ENCODE measurements around the gene SHB.

SHB gene

GRCh38 chr9:37990404-37991015, 78.5 kb downstream of the SHB start:
- no peaks in the 10 kb centered on the region for H3K9me2 ChIP-seq (replicated peaks; ENCODE audit: insufficient read depth, low read length)
- H3K9ac ChIP-seq (ENCODE audit: low read length) = no peak overlapping the region
- no peaks in the 10 kb centered on the region for H4K20me1 ChIP-seq (ENCODE audit: low read depth, low read length)
- H2AFZ ChIP-seq (ENCODE audit: low read depth, low read length, severe bottlenecking) = no peak overlapping the region
- H3K27me3 ChIP-seq (ENCODE audit: low read length) = no peaks in the 10 kb centered on the region
- no peaks in the 10 kb centered on the region for H3K9me3 ChIP-seq (ENCODE audit: insufficient read depth, low read length)
- TF ChIP-seq EZH2phosphoT487 (conservative IDR thresholded peaks at IDR 0.05; ENCODE audit: low read length) = no peak
- no peaks in the 10 kb centered on the region for H3K79me2 ChIP-seq (ENCODE audit: insufficient read depth, low read length)
- no peaks in the 10 kb centered on the region for H3F3A ChIP-seq (ENCODE audit: insufficient read depth)
- H3K36me3 ChIP-seq (ENCODE audit: low read length) = no peaks in the 10 kb centered on the region
- no peak overlapping the region for H3K4me2 ChIP-seq (ENCODE audit: low read depth, low read length, poor library complexity, severe bottlenecking)
- no peak overlapping the region for H3K4me3 ChIP-seq (ENCODE audit: insufficient read depth, low read length, poor library complexity, severe bottlenecking)
- H3K27ac ChIP-seq (ENCODE audit: low read depth, low read length) = no peak overlapping the region

GRCh38 chr9:37989701-37990100, 79.3 kb downstream of the SHB start:
- no peak overlapping the region for H3K4me2 ChIP-seq (ENCODE audit: low read depth, low read length, poor library complexity, severe bottlenecking)
- no peaks in the 10 kb centered on the region for H3K36me3 ChIP-seq (ENCODE audit: low read length)
- no peaks in the 10 kb centered on the region for H3K27me3 ChIP-seq (ENCODE audit: low read length)
- no peaks in the 10 kb centered on the region for H3K79me2 ChIP-seq (ENCODE audit: insufficient read depth, low read length)
- TF ChIP-seq CTCF (IDR thresholded peaks at IDR 0.05; ENCODE audit: insufficient read depth, low read length, poor library complexity, severe bottlenecking) (no peak), EZH2phosphoT487 (conservative IDR thresholded peaks at IDR 0.05; ENCODE audit: low read length) (no peak)
- no peaks in the 10 kb centered on the region for H3K9me2 ChIP-seq (replicated peaks; ENCODE audit: insufficient read depth, low read length)
- H3K9me3 ChIP-seq (ENCODE audit: insufficient read depth, low read length) = no peaks in the 10 kb centered on the region
- H3K4me3 ChIP-seq (ENCODE audit: insufficient read depth, low read length, poor library complexity, severe bottlenecking) = no peak overlapping the region
- no peak overlapping the region for H3K27ac ChIP-seq (ENCODE audit: low read depth, low read length)
- H4K20me1 ChIP-seq (ENCODE audit: low read depth, low read length) = no peaks in the 10 kb centered on the region
- no peaks in the 10 kb centered on the region for H3F3A ChIP-seq (ENCODE audit: insufficient read depth)
- no peak overlapping the region for H2AFZ ChIP-seq (ENCODE audit: low read depth, low read length, severe bottlenecking)
- H3K9ac ChIP-seq (ENCODE audit: low read length) = no peak overlapping the region

- H3K4me3 ChIP-seq (ENCODE audit: insufficient read depth, low read length, poor library complexity, severe bottlenecking) = no peak overlapping the region
- no peak overlapping the region for H3K9ac ChIP-seq (ENCODE audit: low read length)
- no peak overlapping the region for H2AFZ ChIP-seq (ENCODE audit: low read depth, low read length, severe bottlenecking)
- H3K4me2 ChIP-seq (ENCODE audit: low read depth, low read length, poor library complexity, severe bottlenecking) = no peak overlapping the region
- H3K36me3 ChIP-seq (ENCODE audit: low read length) = no peaks in the 10 kb centered on the region
- H4K20me1 ChIP-seq (ENCODE audit: low read depth, low read length) = no peaks in the 10 kb centered on the region
- H3K27me3 ChIP-seq (ENCODE audit: low read length) = no peaks in the 10 kb centered on the region
- no peaks in the 10 kb centered on the region for H3K79me2 ChIP-seq (ENCODE audit: insufficient read depth, low read length)
- no peaks in the 10 kb centered on the region for H3F3A ChIP-seq (ENCODE audit: insufficient read depth)
- no peaks in the 10 kb centered on the region for H3K9me2 ChIP-seq (replicated peaks; ENCODE audit: insufficient read depth, low read length)
- no peak for TF ChIP-seq CTCF (IDR thresholded peaks at IDR 0.05; ENCODE audit: insufficient read depth, low read length, poor library complexity, severe bottlenecking)
- no peak for TF ChIP-seq EZH2phosphoT487 (conservative IDR thresholded peaks at IDR 0.05; ENCODE audit: low read length)
- H3K9me3 ChIP-seq (ENCODE audit: insufficient read depth, low read length) = no peaks in the 10 kb centered on the region
- no peak overlapping the region for H3K27ac ChIP-seq (ENCODE audit: low read depth, low read length)
These were observed 80.4 kb downstream of the SHB start for GRCh38 chr9:37988602-37989001.

- no peaks in the 10 kb centered on the region for H3K9me3 ChIP-seq (ENCODE audit: insufficient read depth, low read length)
- no peaks in the 10 kb centered on the region for H3K36me3 ChIP-seq (ENCODE audit: low read length)
- no peaks in the 10 kb centered on the region for H3K27me3 ChIP-seq (ENCODE audit: low read length)
- H3K9me2 ChIP-seq (replicated peaks; ENCODE audit: insufficient read depth, low read length) = no peaks in the 10 kb centered on the region
- H3K9ac ChIP-seq (ENCODE audit: low read length) = no peak overlapping the region
- H3K4me3 ChIP-seq (ENCODE audit: insufficient read depth, low read length, poor library complexity, severe bottlenecking) = no peak overlapping the region
- H2AFZ ChIP-seq (ENCODE audit: low read depth, low read length, severe bottlenecking) = no peak overlapping the region
- H4K20me1 ChIP-seq (ENCODE audit: low read depth, low read length) = no peaks in the 10 kb centered on the region
- no peak for TF ChIP-seq EZH2phosphoT487 (conservative IDR thresholded peaks at IDR 0.05; ENCODE audit: low read length)
- TF ChIP-seq CTCF (IDR thresholded peaks at IDR 0.05; ENCODE audit: insufficient read depth, low read length, poor library complexity, severe bottlenecking) = no peak
- no peaks in the 10 kb centered on the region for H3F3A ChIP-seq (ENCODE audit: insufficient read depth)
- H3K27ac ChIP-seq (ENCODE audit: low read depth, low read length) = no peak overlapping the region
- H3K4me2 ChIP-seq (ENCODE audit: low read depth, low read length, poor library complexity, severe bottlenecking) = no peak overlapping the region
- H3K79me2 ChIP-seq (ENCODE audit: insufficient read depth, low read length) = no peaks in the 10 kb centered on the region
These were observed 81.0 kb downstream of the SHB start for GRCh38 chr9:37988041-37988440.
